Osteocyte (in vitro differentiated cells): ENCODE data around the gene NRCAM. TPM values are rescaled to one million over a fixed set of nuclear protein-coding genes. Genes with fewer than 3 reads are reported as not detected.

ENCODE experiments used
- DNase-seq: peaks from one replicate; pipeline ENCODE4 v3.0.0; 2021; ENCODE audit warnings: mixed read lengths; ENCODE audit not compliant: unreplicated experiment; ENCODE audit errors: extremely low spot score
- H3K27ac Mint-ChIP-seq: one replicate; pipeline ENCODE4 v1.8.0; 2021; ENCODE audit warnings: mild to moderate bottlenecking, mixed read lengths; ENCODE audit not compliant: unreplicated experiment
- H3K27me3 Mint-ChIP-seq: one replicate; pipeline ENCODE4 v1.8.0; 2021; ENCODE audit warnings: mixed read lengths; ENCODE audit not compliant: unreplicated experiment
- H3K36me3 Mint-ChIP-seq: one replicate; pipeline ENCODE4 v1.8.0; 2021; ENCODE audit warnings: mixed read lengths; ENCODE audit not compliant: unreplicated experiment
- H3K4me1 Mint-ChIP-seq: one replicate; pipeline ENCODE4 v1.8.0; 2021; ENCODE audit warnings: mixed read lengths; ENCODE audit not compliant: unreplicated experiment
- H3K4me3 Mint-ChIP-seq: one replicate; pipeline ENCODE4 v1.8.0; 2021; ENCODE audit warnings: mild to moderate bottlenecking, moderate library complexity, mixed read lengths; ENCODE audit not compliant: unreplicated experiment
- H3K9me3 Mint-ChIP-seq: one replicate; pipeline ENCODE4 v1.8.0; 2021; ENCODE audit warnings: mixed read lengths; ENCODE audit not compliant: unreplicated experiment
- CTCF ChIP-seq: fragments of 200-600 bp; sonication (generic); IDR thresholded peaks from 2 replicates; pipeline ENCODE4 v1.5.0; 2021; ENCODE audit warnings: antibody characterized with exemption, mild to moderate bottlenecking, moderate library complexity
- total RNA-seq: library from RNA; stranded (reverse); gene quantifications from 2 replicates; pipeline ENCODE4 v1.2.1, GENCODE V29; 2021

NRCAM gene
- total RNA-seq, 1 donor from 2014 or later, result 81.8 TPM

GRCh38 chr7:108451296-108451848, 4.9 kb downstream of the NRCAM start:
- H3K27me3 Mint-ChIP-seq, result peaks cover 4% of the 10 kb centered on the region
- no peak for TF ChIP-seq CTCF
- no peak overlapping the region for H3K4me3 Mint-ChIP-seq
- H3K4me1 Mint-ChIP-seq, result peaks cover 17% of the 10 kb centered on the region
- DNase-seq, result no peak
- no peaks in the 10 kb centered on the region for H3K9me3 Mint-ChIP-seq
- no peak overlapping the region for H3K27ac Mint-ChIP-seq
- H3K36me3 Mint-ChIP-seq, result no peaks in the 10 kb centered on the region

- Mint-ChIP-seq H3K36me3 (peaks cover 5% of the 10 kb centered on the region), H3K4me3 (no peak overlapping the region), H3K9me3 (no peaks in the 10 kb centered on the region), H3K27ac (no peak overlapping the region), H3K4me1 (peaks cover 17% of the 10 kb centered on the region), H3K27me3 (peaks cover 4% of the 10 kb centered on the region)
- no peak for DNase-seq
- no peak for TF ChIP-seq CTCF
Measured at GRCh38 chr7:108450160-108450559, 6.1 kb downstream of the NRCAM start.

GRCh38 chr7:108449521-108449920, 6.7 kb downstream of the NRCAM start:
- no peaks in the 10 kb centered on the region for H3K9me3 Mint-ChIP-seq
- TF ChIP-seq CTCF, result no peak
- no peak overlapping the region for H3K27ac Mint-ChIP-seq
- peaks cover 15% of the 10 kb centered on the region for H3K4me1 Mint-ChIP-seq
- H3K27me3 Mint-ChIP-seq, result peaks cover 4% of the 10 kb centered on the region
- H3K36me3 Mint-ChIP-seq, result peaks cover 5% of the 10 kb centered on the region
- no peak overlapping the region for H3K4me3 Mint-ChIP-seq
- no peak for DNase-seq

DNA sequence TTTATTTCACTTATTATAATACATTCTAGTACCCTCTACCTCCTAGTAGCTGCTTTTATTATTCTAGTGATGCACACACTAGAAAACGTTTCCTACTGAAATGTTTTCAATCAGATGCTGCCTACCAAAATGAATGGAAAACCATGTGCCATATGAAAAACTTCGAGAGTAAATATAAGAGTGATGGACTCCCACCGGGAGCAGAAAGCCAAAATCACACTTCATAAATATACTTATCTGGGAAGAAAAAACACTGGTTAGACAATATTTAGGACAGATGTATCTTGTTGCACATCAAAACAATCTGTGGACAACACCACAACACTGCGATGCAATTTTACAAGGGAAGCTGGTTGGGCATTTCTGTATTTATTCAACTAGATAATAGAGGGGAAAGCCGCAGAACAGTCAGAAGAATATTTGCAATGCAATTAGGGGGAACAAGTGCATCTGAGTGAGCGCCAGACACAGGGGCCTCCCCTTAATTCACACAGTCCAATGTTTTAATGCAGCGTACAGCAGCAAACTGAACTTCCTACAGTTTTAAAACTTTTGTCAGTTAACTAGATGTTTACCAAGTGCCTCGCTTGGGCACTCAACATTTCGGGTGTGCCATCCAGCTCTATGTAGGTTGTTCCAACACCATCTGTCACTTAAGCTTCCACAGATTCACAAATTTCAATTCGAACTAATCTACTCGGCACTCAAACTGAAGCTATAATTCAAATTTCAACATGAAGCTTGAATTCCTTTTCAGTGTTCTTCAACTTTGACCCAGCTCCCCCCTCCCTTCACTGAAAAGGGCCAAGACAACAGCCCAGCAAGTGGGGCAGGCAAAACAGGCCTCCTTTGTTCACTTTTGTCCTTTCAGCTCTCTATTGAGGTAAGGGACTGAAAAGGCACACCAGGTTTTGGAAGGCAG, 7.4 kb downstream of the NRCAM start:
- H3K27me3 Mint-ChIP-seq, result peaks cover 4% of the 10 kb centered on the region
- peaks cover 5% of the 10 kb centered on the region for H3K36me3 Mint-ChIP-seq
- no peak for DNase-seq
- no peak overlapping the region for H3K27ac Mint-ChIP-seq
- peaks cover 8% of the 10 kb centered on the region for H3K4me1 Mint-ChIP-seq
- no peak for TF ChIP-seq CTCF
- H3K4me3 Mint-ChIP-seq, result no peak overlapping the region
- H3K9me3 Mint-ChIP-seq, result no peaks in the 10 kb centered on the region

DNA sequence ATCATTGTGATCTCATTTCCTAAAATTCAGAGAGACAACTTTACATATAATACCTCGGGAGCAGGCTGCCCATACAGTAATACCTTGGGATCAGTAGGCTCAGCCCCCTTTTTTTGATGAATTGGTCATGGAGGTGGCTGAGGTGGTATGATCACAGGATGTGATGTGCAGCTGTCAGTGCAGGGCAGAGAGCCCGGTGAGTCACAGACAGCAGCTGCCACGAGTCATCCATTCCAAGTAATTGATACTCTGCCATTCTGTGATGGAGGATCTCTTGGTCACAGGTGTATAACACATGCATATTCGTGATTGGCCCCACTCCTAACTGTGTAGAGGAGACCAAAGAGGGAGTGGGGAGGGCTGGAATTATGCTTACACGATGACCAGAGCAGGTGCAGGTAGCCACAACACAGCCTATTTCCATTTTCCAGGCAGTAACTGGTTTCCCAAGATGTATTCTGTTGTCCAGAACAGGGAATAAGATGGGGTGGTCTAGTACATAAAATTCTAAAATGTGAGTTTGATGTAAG, 14.1 kb downstream of the NRCAM start:
- TF ChIP-seq CTCF, result no peak
- H3K4me3 Mint-ChIP-seq, result no peak overlapping the region
- peaks cover 5% of the 10 kb centered on the region for H3K36me3 Mint-ChIP-seq
- no peaks in the 10 kb centered on the region for H3K4me1 Mint-ChIP-seq
- no peaks in the 10 kb centered on the region for H3K27me3 Mint-ChIP-seq
- H3K27ac Mint-ChIP-seq, result no peak overlapping the region
- DNase-seq, result no peak
- H3K9me3 Mint-ChIP-seq, result no peaks in the 10 kb centered on the region
